IMR-90 (cell line): ENCODE data around the gene HSP90AA1. TPM values are rescaled to one million over a fixed set of nuclear protein-coding genes. Genes with fewer than 3 reads are reported as not detected.

Experiments
- ATAC-seq: fragments of 200-7000 bp; cut with Tn5 transposase; 2 replicates; pipeline ENCODE4 v1.9.1; 2020; ENCODE audit warnings: low read depth, mild to moderate bottlenecking, moderate library complexity
- BruUV-seq: library from RNA; stranded (reverse); fragments of 400-500 nt; replicated peaks from 2 replicates; lab custom pipeline; 2021; lab: Mats Ljungman, UMichigan
- CTCF ChIA-PET: fragments of 300-600 bp; formaldehyde crosslinking; extraction: SDS; loops from one replicate; lab custom pipeline; 2021; ENCODE audit warnings: antibody characterized with exemption; lab: Yijun Ruan, JAX
- POLR2A ChIA-PET: fragments of 300-600 bp; sonication (Branson Sonifier 250); formaldehyde crosslinking; loops from one replicate; lab custom pipeline; 2022; ENCODE audit warnings: antibody characterized with exemption; ENCODE audit not compliant: unreplicated experiment; lab: Charles Lee
- DNase-seq: peaks from one replicate; pipeline ENCODE4 v3.0.0; 2013
- H2AFZ ChIP-seq: replicated peaks from 2 replicates; pipeline ENCODE3; 2013; ENCODE audit warnings: low read length, mild to moderate bottlenecking; ENCODE audit not compliant: poor library complexity
- H2AK5ac ChIP-seq: 2 replicates; pipeline ENCODE4 v1.6.1; 2013; ENCODE audit warnings: low read depth, low read length, inconsistent platforms
- H2AK9ac ChIP-seq: replicated peaks from 2 replicates; pipeline ENCODE3; 2013; ENCODE audit warnings: mild to moderate bottlenecking, low read depth, low read length, moderate library complexity; ENCODE audit not compliant: poor library complexity
- H2BK120ac ChIP-seq: 2 replicates; pipeline ENCODE4 v1.6.1; 2013; ENCODE audit warnings: low read depth, low read length, inconsistent platforms
- H2BK15ac ChIP-seq: 3 replicates; pipeline ENCODE4 v1.6.1; 2013; ENCODE audit warnings: low read depth, low read length, inconsistent platforms
- H2BK20ac ChIP-seq: 2 replicates; pipeline ENCODE4 v1.6.1; 2013; ENCODE audit warnings: low read depth, mild to moderate bottlenecking, inconsistent platforms, low read length, moderate library complexity
- H2BK5ac ChIP-seq: 2 replicates; pipeline ENCODE4 v1.6.1; 2013; ENCODE audit warnings: mild to moderate bottlenecking, low read depth, low read length, inconsistent platforms; ENCODE audit not compliant: poor library complexity, severe bottlenecking
- H3K14ac ChIP-seq: replicated peaks from 2 replicates; pipeline ENCODE4 v1.6.1; 2013; ENCODE audit warnings: low read depth, low read length, inconsistent platforms
- H3K18ac ChIP-seq: 2 replicates; pipeline ENCODE4 v1.6.1; 2013; ENCODE audit warnings: low read depth, low read length, control low read depth
- H3K23ac ChIP-seq: 2 replicates; pipeline ENCODE4 v1.6.1; 2013; ENCODE audit warnings: low read depth, low read length, inconsistent platforms
- H3K27ac ChIP-seq: 2 replicates; pipeline ENCODE4 v1.5.1; 2013; ENCODE audit warnings: mild to moderate bottlenecking, control low read depth, low read length; ENCODE audit not compliant: insufficient read depth
- H3K27me3 ChIP-seq: 2 replicates; pipeline ENCODE4 v1.6.1; 2013; ENCODE audit warnings: low read length; ENCODE audit not compliant: control insufficient read depth, insufficient read depth
- H3K36me3 ChIP-seq: 2 replicates; pipeline ENCODE4 v1.6.1; 2013; ENCODE audit warnings: low read length, mixed read lengths; ENCODE audit not compliant: control insufficient read depth, insufficient read depth
- H3K4ac ChIP-seq: 2 replicates; pipeline ENCODE4 v1.6.1; 2013; ENCODE audit warnings: low read depth, low read length, inconsistent platforms
- H3K4me1 ChIP-seq: 2 replicates; pipeline ENCODE4 v1.6.1; 2013; ENCODE audit warnings: low read length, mixed read lengths; ENCODE audit not compliant: control insufficient read depth, insufficient read depth
- H3K4me2 ChIP-seq: 2 replicates; pipeline ENCODE4 v1.6.1; 2013; ENCODE audit warnings: low read depth, mild to moderate bottlenecking, control low read depth, low read length, moderate library complexity
- H3K4me3 ChIP-seq: 2 replicates; pipeline ENCODE4 v1.5.1; 2013; ENCODE audit warnings: low read depth, mild to moderate bottlenecking, control low read depth, low read length, moderate library complexity; ENCODE audit not compliant: insufficient read depth
- H3K56ac ChIP-seq: 2 replicates; pipeline ENCODE4 v1.6.1; 2013; ENCODE audit warnings: low read length, inconsistent platforms; ENCODE audit not compliant: insufficient read depth; ENCODE audit errors: extremely low read depth
- H3K79me1 ChIP-seq, 2 experiments: 2 replicates each; pipeline ENCODE4 v1.6.1; 2013; ENCODE audit warnings: low read length in 2 of 2, inconsistent platforms in 1 of 2, low read depth in 1 of 2
- H3K9ac ChIP-seq: 2 replicates; pipeline ENCODE4 v1.6.1; 2013; ENCODE audit warnings: low read depth, low read length, control low read depth
- H3K9me1 ChIP-seq: 2 replicates; pipeline ENCODE4 v1.6.1; 2013; ENCODE audit warnings: low read length, inconsistent platforms; ENCODE audit not compliant: insufficient read depth
- H3K9me3 ChIP-seq: 2 replicates; pipeline ENCODE4 v1.6.1; 2013; ENCODE audit warnings: low read length; ENCODE audit not compliant: control insufficient read depth, insufficient read depth
- H4K20me1 ChIP-seq: 2 replicates; pipeline ENCODE4 v1.6.1; 2013; ENCODE audit warnings: low read length, inconsistent platforms; ENCODE audit not compliant: insufficient read depth
- H4K5ac ChIP-seq: 2 replicates; pipeline ENCODE4 v1.6.1; 2013; ENCODE audit warnings: mild to moderate bottlenecking, low read depth, low read length, control low read depth
- H4K8ac ChIP-seq, 2 experiments: 2 replicates each; pipeline ENCODE4 v1.6.1; 2013; ENCODE audit warnings: low read depth in 2 of 2, low read length in 2 of 2, control low read depth in 1 of 2, inconsistent platforms in 1 of 2
- H4K91ac ChIP-seq: 2 replicates; pipeline ENCODE4 v1.6.1; 2013; ENCODE audit warnings: low read depth, low read length, inconsistent platforms; ENCODE audit not compliant: insufficient read depth
- BHLHE40 ChIP-seq: fragments of 150-350 bp; IDR thresholded peaks from 2 replicates; pipeline ENCODE4 v1.6.1; 2016; ENCODE audit warnings: mild to moderate bottlenecking, low read depth, low read length
- CTCF ChIP-seq: conservative IDR thresholded peaks from 2 replicates; pipeline ENCODE4 v1.5.1; 2012; ENCODE audit warnings: mild to moderate bottlenecking, low read depth, low read length, improper control_type of control experiment
- MXI1 ChIP-seq: IDR thresholded peaks from 2 replicates; pipeline ENCODE4 v1.6.1; 2012; ENCODE audit warnings: low read depth, mild to moderate bottlenecking, low read length, moderate library complexity, borderline replicate concordance
- SMC3 ChIP-seq: fragments of 150-350 bp; IDR thresholded peaks from 2 replicates; pipeline ENCODE4 v1.6.1; 2016; ENCODE audit warnings: low read depth, mild to moderate bottlenecking, antibody characterized with exemption, low read length, moderate library complexity
- WGBS, 2 experiments: methylation state at CpG; one replicate each; pipeline versions ENCODE4 v1.1.5 to v1.1.7; 2013; ENCODE audit warnings: missing lambda C conversion rate in 2 of 2; ENCODE audit not compliant: insufficient read length in 1 of 2; ENCODE audit errors: extremely low coverage in 2 of 2; 5-methylcytosine and 5-hydroxymethylcytosine counted together
- dilution Hi-C: fragments of 300-500 bp; cut with HindIII; formaldehyde crosslinking; loops from one replicate; pipeline ENCODE4 v1.14.3; 2018; ENCODE audit warnings: low sequenced_read_pairs; ENCODE audit not compliant: unreplicated experiment
- in situ Hi-C: fragments of 300-500 bp; cut with MboI; formaldehyde crosslinking; loops from 3 replicates; pipeline ENCODE4 v1.14.3; 2019; ENCODE audit warnings: low sequenced_read_pairs, inconsistent platforms, mixed read lengths
- intact Hi-C: fragments of 100-400 bp; cut with micrococcal nuclease; formaldehyde crosslinking; loops from 2 replicates; pipeline ENCODE4 v1.10.0; 2022
- polyA plus RNA-seq, 3 experiments: library from polyadenylated mRNA; depleted of rRNA; stranded (reverse); fragments of >200 nt; gene quantifications; 2 replicates each; pipeline ENCODE4 v1.2.3, GENCODE V29; 2012; ENCODE audit warnings: low replicate concordance in 1 of 3
- total RNA-seq: library from RNA; depleted of rRNA; stranded (reverse); fragments of >200 nt; gene quantifications from 2 replicates; pipeline ENCODE4 v1.2.3, GENCODE V29; 2012

The HSP90AA1 gene
- total and polyA plus RNA-seq, 2 of the 4 experiments (the other 2 are of a cell fraction) = 535 to 578 TPM

- no peaks in the 10 kb centered on the region for H3K27me3 ChIP-seq
- H3K14ac ChIP-seq = 0 out of 2 replicates have a peak overlapping the region, but pooled peaks have one; percentile 5
- H3K18ac ChIP-seq = no peak overlapping the region
- ATAC-seq = no peak
- peaks cover 10% of the 10 kb centered on the region for H3K4me1 ChIP-seq
- H2AFZ ChIP-seq = peak overlapping the region; percentile 37
- ChIA-PET POLR2A (no interaction called here), CTCF (no interaction called here)
- peak overlapping the region; percentile 94 to 97 for H4K8ac ChIP-seq
- H3K4ac ChIP-seq = peak overlapping the region; percentile 49
- dilution Hi-C loops = no loop called here
- no peak overlapping the region for H3K23ac ChIP-seq
- H3K56ac ChIP-seq = no peak overlapping the region
- H2BK15ac ChIP-seq = no peak overlapping the region
- no peak overlapping the region for H2BK120ac ChIP-seq
- H2AK9ac ChIP-seq = peak overlapping the region; percentile 86
- intact Hi-C loops = no loop called here
- in situ Hi-C loops = loop anchor here (25.0 kb wide), 1 partner anchor 224 kb away; the partner anchor contains the start of genes MOK and ZNF839
- peaks cover 22% of the 10 kb centered on the region for H3K36me3 ChIP-seq
- H3K4me2 ChIP-seq = peak overlapping the region; percentile 95; the same call in 1 of the 2 replicates
- 53% methylated on average over 8 of the region's 39 CpGs; no CpG with 5 or more reads in 1 of the 2 experiments for WGBS, 2 experiments
- H4K5ac ChIP-seq = peak overlapping the region; percentile 64
- H4K91ac ChIP-seq = no peak overlapping the region
- BruUV-seq = no TSS peak
- H3K79me1 ChIP-seq = peaks cover 10 to 30% of the 10 kb centered on the region in 2 experiments
- peak overlapping the region; percentile 83 for H2AK5ac ChIP-seq
- TF ChIP-seq MXI1 = no peak
- no peak for TF ChIP-seq CTCF
- no peak for TF ChIP-seq SMC3
- no peak for TF ChIP-seq BHLHE40
- H2BK20ac ChIP-seq = no peak overlapping the region
- no peak overlapping the region for H2BK5ac ChIP-seq
- H3K9ac ChIP-seq = peak overlapping the region; percentile 95
- H3K27ac ChIP-seq = peak overlapping the region; percentile 27; the same call in 1 of the 2 replicates
- H3K4me3 ChIP-seq = no peak overlapping the region
- no peaks in the 10 kb centered on the region; the same call in 1 of the 2 replicates for H3K9me1 ChIP-seq
- no peak for DNase-seq
- H4K20me1 ChIP-seq = peaks cover 29% of the 10 kb centered on the region
- no peaks in the 10 kb centered on the region for H3K9me3 ChIP-seq
Measured at GRCh38 chr14:102088012-102088792, 1.4 kb upstream of the HSP90AA1 start.
